Measurements from ENCODE around the gene ALPP.

Gene ALPP

GRCh38 chr2:232431705-232432590, 53.4 kb downstream of the ALPP start:
- DNase-seq, result no peak

All from CD4-positive, alpha-beta T cell treated with Interleukin-1 beta for 1 hour (primary cell).